WERI-Rb-1 (cell line): ENCODE measurements around the gene CDH4.

ENCODE experiments used
- DNase-seq: peaks from one replicate; pipeline ENCODE4 v3.0.0-alpha.2; 2020
- H3K27ac ChIP-seq: fragments of 250-450 bp; sonication (Bioruptor Pico); 2 replicates; pipeline ENCODE4 v1.5.1; 2020; ENCODE audit warnings: mild to moderate bottlenecking, moderate library complexity
- H3K27me3 ChIP-seq: fragments of 250-450 bp; sonication (Bioruptor Pico); 2 replicates; pipeline ENCODE4 v1.5.1; 2021; ENCODE audit warnings: mild to moderate bottlenecking, low read depth, moderate library complexity; ENCODE audit not compliant: insufficient read depth, severe bottlenecking
- H3K36me3 ChIP-seq: fragments of 250-450 bp; sonication (Bioruptor Pico); 2 replicates; pipeline ENCODE4 v1.5.1; 2020; ENCODE audit warnings: mild to moderate bottlenecking, moderate library complexity
- H3K4me3 ChIP-seq: 2 replicates; pipeline ENCODE4 v1.5.1; 2011; ENCODE audit warnings: low read depth, mild to moderate bottlenecking, control low read depth, low read length
- H3K9me3 ChIP-seq: fragments of 250-450 bp; sonication (Bioruptor Pico); 2 replicates; pipeline ENCODE4 v1.5.1; 2021; ENCODE audit warnings: mild to moderate bottlenecking, moderate library complexity; ENCODE audit not compliant: severe bottlenecking
- TF ChIP-seq, protein P1 (sequence below): IDR thresholded peaks from 2 replicates; pipeline ENCODE4 v1.5.1; 2011; ENCODE audit warnings: low read depth, mild to moderate bottlenecking, control low read depth, inconsistent platforms, low read length

Gene CDH4

DNA sequence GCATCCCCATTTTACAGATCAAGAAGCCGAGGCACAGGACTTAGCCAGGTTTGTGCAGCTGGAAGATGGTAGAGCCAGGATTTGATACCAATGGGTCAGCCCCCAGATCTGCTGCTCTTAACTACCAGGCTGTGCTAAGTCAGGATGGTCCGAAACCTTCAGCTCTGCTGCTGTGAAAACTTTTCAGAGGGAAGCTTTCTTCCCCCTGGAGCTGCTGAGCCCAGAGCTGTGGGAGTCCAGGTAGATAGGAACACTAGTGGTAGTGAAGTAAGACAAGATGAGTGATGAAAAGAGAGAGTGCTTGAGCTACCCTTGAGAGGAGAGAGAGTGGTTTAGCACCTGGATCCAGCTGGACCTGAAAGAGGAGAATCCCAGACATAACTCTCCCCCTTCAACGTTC, 230.8 kb downstream of the CDH4 start:
- Histone ChIP-seq H3K36me3 (no peaks in the 10 kb centered on the region), H3K27me3 (peaks cover 74% of the 10 kb centered on the region), H3K27ac (no peak overlapping the region), H3K4me3 (no peak overlapping the region), H3K9me3 (peaks cover 2% of the 10 kb centered on the region)
- no peak for DNase-seq
- TF ChIP-seq, protein P1, sequence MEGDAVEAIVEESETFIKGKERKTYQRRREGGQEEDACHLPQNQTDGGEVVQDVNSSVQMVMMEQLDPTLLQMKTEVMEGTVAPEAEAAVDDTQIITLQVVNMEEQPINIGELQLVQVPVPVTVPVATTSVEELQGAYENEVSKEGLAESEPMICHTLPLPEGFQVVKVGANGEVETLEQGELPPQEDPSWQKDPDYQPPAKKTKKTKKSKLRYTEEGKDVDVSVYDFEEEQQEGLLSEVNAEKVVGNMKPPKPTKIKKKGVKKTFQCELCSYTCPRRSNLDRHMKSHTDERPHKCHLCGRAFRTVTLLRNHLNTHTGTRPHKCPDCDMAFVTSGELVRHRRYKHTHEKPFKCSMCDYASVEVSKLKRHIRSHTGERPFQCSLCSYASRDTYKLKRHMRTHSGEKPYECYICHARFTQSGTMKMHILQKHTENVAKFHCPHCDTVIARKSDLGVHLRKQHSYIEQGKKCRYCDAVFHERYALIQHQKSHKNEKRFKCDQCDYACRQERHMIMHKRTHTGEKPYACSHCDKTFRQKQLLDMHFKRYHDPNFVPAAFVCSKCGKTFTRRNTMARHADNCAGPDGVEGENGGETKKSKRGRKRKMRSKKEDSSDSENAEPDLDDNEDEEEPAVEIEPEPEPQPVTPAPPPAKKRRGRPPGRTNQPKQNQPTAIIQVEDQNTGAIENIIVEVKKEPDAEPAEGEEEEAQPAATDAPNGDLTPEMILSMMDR = no peak

DNA sequence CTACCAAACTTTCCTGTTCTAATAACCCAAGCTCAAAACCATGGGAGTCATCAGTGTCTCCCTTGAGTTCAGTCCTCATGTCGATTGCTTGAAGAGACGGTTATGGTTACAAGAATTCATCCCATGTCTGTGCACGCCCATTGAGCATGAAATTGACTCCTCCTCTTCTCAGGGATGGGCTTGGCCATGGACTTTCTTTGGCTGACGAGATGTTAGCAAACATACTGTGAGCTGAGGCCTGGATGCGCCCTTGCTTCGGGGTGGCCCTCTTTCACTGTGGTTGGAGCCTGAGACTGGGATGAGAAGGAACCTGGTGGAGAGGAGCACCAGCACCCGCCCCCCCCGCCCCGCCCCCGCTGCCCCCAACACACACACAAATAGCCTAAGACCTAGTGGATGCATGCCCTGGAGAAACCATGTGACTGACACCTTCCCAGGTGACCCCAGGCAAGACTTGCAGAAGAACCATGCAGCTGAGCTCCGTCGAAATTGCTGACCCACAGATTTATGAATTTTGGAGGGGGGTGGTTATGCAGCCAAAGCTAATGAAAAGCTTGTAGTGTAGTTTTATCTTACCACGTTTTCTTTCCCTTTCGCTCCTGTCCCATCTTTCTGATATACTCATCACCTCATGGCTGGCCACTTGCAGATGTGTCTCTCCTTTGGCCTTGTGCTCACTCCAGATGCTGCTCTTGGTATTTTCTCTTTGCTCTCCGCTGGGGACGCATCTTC, 231.4 kb downstream of the CDH4 start:
- no peak for DNase-seq
- peaks cover 2% of the 10 kb centered on the region for H3K9me3 ChIP-seq
- no peak overlapping the region for H3K27ac ChIP-seq
- no peak overlapping the region for H3K4me3 ChIP-seq
- TF ChIP-seq, protein P1 = no peak
- no peaks in the 10 kb centered on the region for H3K36me3 ChIP-seq
- H3K27me3 ChIP-seq = peaks cover 75% of the 10 kb centered on the region

DNA sequence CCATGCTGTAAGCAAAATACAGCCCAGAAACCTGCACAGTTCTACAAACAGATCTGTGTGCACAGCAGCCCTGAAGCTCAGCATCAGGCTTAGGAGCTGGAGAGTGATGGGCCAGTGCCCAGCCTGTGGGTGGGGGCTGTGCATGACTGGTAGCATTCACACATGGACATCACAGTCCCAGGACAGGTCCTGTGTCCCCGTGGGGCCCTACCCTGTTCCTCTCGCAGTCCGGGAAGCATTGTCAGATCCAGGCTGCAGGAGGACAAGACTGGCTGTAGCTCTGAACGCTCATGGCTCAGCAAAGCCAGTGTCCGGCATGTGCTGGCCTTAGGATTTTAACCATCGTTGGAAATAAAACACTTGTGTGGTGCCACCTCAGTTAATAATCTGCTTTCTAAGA, 234.1 kb downstream of the CDH4 start:
- H3K36me3 ChIP-seq = no peaks in the 10 kb centered on the region
- H3K4me3 ChIP-seq = no peak overlapping the region
- H3K27me3 ChIP-seq = peaks cover 73% of the 10 kb centered on the region
- DNase-seq = no peak
- no peaks in the 10 kb centered on the region for H3K9me3 ChIP-seq
- H3K27ac ChIP-seq = no peak overlapping the region
- TF ChIP-seq, protein P1 = no peak

DNA sequence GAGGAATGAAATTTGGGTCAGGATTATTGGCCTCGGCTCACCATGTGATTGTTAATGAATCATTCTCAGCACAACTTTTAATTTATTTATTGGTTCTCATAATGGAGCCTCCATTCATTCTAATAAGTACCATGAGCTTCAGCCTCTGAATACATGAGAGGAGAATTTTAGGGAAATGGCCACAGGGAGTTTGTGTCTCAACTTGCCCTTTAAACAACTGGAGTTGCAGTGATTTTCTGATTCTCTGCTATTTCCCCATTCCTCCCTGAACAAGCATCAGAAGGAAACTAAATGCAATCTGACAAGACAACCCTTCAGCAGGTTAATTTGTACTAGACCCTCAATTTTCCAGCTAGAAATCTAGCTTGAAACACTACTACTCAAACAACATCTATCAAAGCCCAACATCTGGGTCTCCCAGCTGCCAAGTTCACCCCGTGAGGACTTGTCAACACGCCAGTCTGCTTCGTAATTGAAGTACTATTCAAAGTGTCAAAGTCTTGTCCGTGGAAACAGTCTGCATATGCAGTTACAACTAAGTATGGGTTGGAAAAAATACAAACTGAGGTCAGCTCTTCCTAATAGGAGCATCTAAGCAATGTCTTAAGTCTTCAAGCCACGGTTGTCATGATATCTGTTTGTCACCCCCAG, 235.4 kb downstream of the CDH4 start:
- DNase-seq = no peak
- H3K9me3 ChIP-seq = no peaks in the 10 kb centered on the region

DNA sequence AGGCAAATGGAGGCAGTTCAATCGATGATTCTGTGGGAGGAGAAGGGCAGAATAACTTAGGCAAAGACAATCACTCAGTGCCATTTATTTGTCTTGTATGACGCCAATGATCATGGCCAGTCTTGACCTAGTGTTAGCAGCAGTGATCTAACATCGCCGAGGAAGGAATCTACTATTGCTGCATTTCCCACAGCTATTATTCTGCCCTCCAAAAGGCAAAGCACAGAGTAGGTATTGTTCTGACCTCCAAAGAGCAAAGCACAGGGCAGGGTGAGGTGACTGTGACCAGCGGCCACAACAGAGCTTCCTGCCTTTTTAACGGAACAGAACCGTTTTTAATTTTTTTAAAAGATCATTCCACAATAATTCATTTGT, 235.9 kb downstream of the CDH4 start:
- Histone ChIP-seq H3K36me3 (no peaks in the 10 kb centered on the region), H3K9me3 (no peaks in the 10 kb centered on the region), H3K4me3 (no peak overlapping the region), H3K27me3 (peaks cover 66% of the 10 kb centered on the region), H3K27ac (no peak overlapping the region)
- TF ChIP-seq, protein P1 = no peak
- no peak for DNase-seq

More for the DNA sequence above, 235.4 kb downstream of the CDH4 start:
- H3K36me3 ChIP-seq = no peaks in the 10 kb centered on the region
- H3K27ac ChIP-seq = no peak overlapping the region
- H3K27me3 ChIP-seq = peaks cover 68% of the 10 kb centered on the region
- TF ChIP-seq, protein P1 = no peak
- no peak overlapping the region for H3K4me3 ChIP-seq
